IMR-90 (cell line): Measurements from ENCODE around the gene EDIL3. TPM values are rescaled to one million over a fixed set of nuclear protein-coding genes. Genes with fewer than 3 reads are reported as not detected.

ENCODE experiments used
- ATAC-seq: fragments of 200-7000 bp; cut with Tn5 transposase; 2 replicates; pipeline ENCODE4 v1.9.1; 2020; ENCODE audit warnings: low read depth, mild to moderate bottlenecking, moderate library complexity
- BruUV-seq: library from RNA; stranded (reverse); fragments of 400-500 nt; replicated peaks from 2 replicates; lab custom pipeline; 2021; lab: Mats Ljungman, UMichigan
- CTCF ChIA-PET: fragments of 300-600 bp; formaldehyde crosslinking; extraction: SDS; loops from one replicate; lab custom pipeline; 2021; ENCODE audit warnings: antibody characterized with exemption; lab: Yijun Ruan, JAX
- POLR2A ChIA-PET: fragments of 300-600 bp; sonication (Branson Sonifier 250); formaldehyde crosslinking; loops from one replicate; lab custom pipeline; 2022; ENCODE audit warnings: antibody characterized with exemption; ENCODE audit not compliant: unreplicated experiment; lab: Charles Lee
- DNase-seq: peaks from one replicate; pipeline ENCODE4 v3.0.0; 2013
- H2AFZ ChIP-seq: replicated peaks from 2 replicates; pipeline ENCODE3; 2013; ENCODE audit warnings: low read length, mild to moderate bottlenecking; ENCODE audit not compliant: poor library complexity
- H2AK5ac ChIP-seq: 2 replicates; pipeline ENCODE4 v1.6.1; 2013; ENCODE audit warnings: low read depth, low read length, inconsistent platforms
- H2AK9ac ChIP-seq: replicated peaks from 2 replicates; pipeline ENCODE3; 2013; ENCODE audit warnings: mild to moderate bottlenecking, low read depth, low read length, moderate library complexity; ENCODE audit not compliant: poor library complexity
- H2BK120ac ChIP-seq: 2 replicates; pipeline ENCODE4 v1.6.1; 2013; ENCODE audit warnings: low read depth, low read length, inconsistent platforms
- H2BK15ac ChIP-seq: 3 replicates; pipeline ENCODE4 v1.6.1; 2013; ENCODE audit warnings: low read depth, low read length, inconsistent platforms
- H2BK20ac ChIP-seq: 2 replicates; pipeline ENCODE4 v1.6.1; 2013; ENCODE audit warnings: low read depth, mild to moderate bottlenecking, inconsistent platforms, low read length, moderate library complexity
- H2BK5ac ChIP-seq: 2 replicates; pipeline ENCODE4 v1.6.1; 2013; ENCODE audit warnings: mild to moderate bottlenecking, low read depth, low read length, inconsistent platforms; ENCODE audit not compliant: poor library complexity, severe bottlenecking
- H3K14ac ChIP-seq: replicated peaks from 2 replicates; pipeline ENCODE4 v1.6.1; 2013; ENCODE audit warnings: low read depth, low read length, inconsistent platforms
- H3K18ac ChIP-seq: 2 replicates; pipeline ENCODE4 v1.6.1; 2013; ENCODE audit warnings: low read depth, low read length, control low read depth
- H3K23ac ChIP-seq: 2 replicates; pipeline ENCODE4 v1.6.1; 2013; ENCODE audit warnings: low read depth, low read length, inconsistent platforms
- H3K27ac ChIP-seq: 2 replicates; pipeline ENCODE4 v1.5.1; 2013; ENCODE audit warnings: mild to moderate bottlenecking, control low read depth, low read length; ENCODE audit not compliant: insufficient read depth
- H3K27me3 ChIP-seq: 2 replicates; pipeline ENCODE4 v1.6.1; 2013; ENCODE audit warnings: low read length; ENCODE audit not compliant: control insufficient read depth, insufficient read depth
- H3K36me3 ChIP-seq: 2 replicates; pipeline ENCODE4 v1.6.1; 2013; ENCODE audit warnings: low read length, mixed read lengths; ENCODE audit not compliant: control insufficient read depth, insufficient read depth
- H3K4ac ChIP-seq: 2 replicates; pipeline ENCODE4 v1.6.1; 2013; ENCODE audit warnings: low read depth, low read length, inconsistent platforms
- H3K4me1 ChIP-seq: 2 replicates; pipeline ENCODE4 v1.6.1; 2013; ENCODE audit warnings: low read length, mixed read lengths; ENCODE audit not compliant: control insufficient read depth, insufficient read depth
- H3K4me2 ChIP-seq: 2 replicates; pipeline ENCODE4 v1.6.1; 2013; ENCODE audit warnings: low read depth, mild to moderate bottlenecking, control low read depth, low read length, moderate library complexity
- H3K4me3 ChIP-seq: 2 replicates; pipeline ENCODE4 v1.5.1; 2013; ENCODE audit warnings: low read depth, mild to moderate bottlenecking, control low read depth, low read length, moderate library complexity; ENCODE audit not compliant: insufficient read depth
- H3K56ac ChIP-seq: 2 replicates; pipeline ENCODE4 v1.6.1; 2013; ENCODE audit warnings: low read length, inconsistent platforms; ENCODE audit not compliant: insufficient read depth; ENCODE audit errors: extremely low read depth
- H3K79me1 ChIP-seq, 2 experiments: 2 replicates each; pipeline ENCODE4 v1.6.1; 2013; ENCODE audit warnings: low read length in 2 of 2, inconsistent platforms in 1 of 2, low read depth in 1 of 2
- H3K9ac ChIP-seq: 2 replicates; pipeline ENCODE4 v1.6.1; 2013; ENCODE audit warnings: low read depth, low read length, control low read depth
- H3K9me1 ChIP-seq: 2 replicates; pipeline ENCODE4 v1.6.1; 2013; ENCODE audit warnings: low read length, inconsistent platforms; ENCODE audit not compliant: insufficient read depth
- H3K9me3 ChIP-seq: 2 replicates; pipeline ENCODE4 v1.6.1; 2013; ENCODE audit warnings: low read length; ENCODE audit not compliant: control insufficient read depth, insufficient read depth
- H4K20me1 ChIP-seq: 2 replicates; pipeline ENCODE4 v1.6.1; 2013; ENCODE audit warnings: low read length, inconsistent platforms; ENCODE audit not compliant: insufficient read depth
- H4K5ac ChIP-seq: 2 replicates; pipeline ENCODE4 v1.6.1; 2013; ENCODE audit warnings: mild to moderate bottlenecking, low read depth, low read length, control low read depth
- H4K8ac ChIP-seq, 2 experiments: 2 replicates each; pipeline ENCODE4 v1.6.1; 2013; ENCODE audit warnings: low read depth in 2 of 2, low read length in 2 of 2, control low read depth in 1 of 2, inconsistent platforms in 1 of 2
- H4K91ac ChIP-seq: 2 replicates; pipeline ENCODE4 v1.6.1; 2013; ENCODE audit warnings: low read depth, low read length, inconsistent platforms; ENCODE audit not compliant: insufficient read depth
- BHLHE40 ChIP-seq: fragments of 150-350 bp; IDR thresholded peaks from 2 replicates; pipeline ENCODE4 v1.6.1; 2016; ENCODE audit warnings: mild to moderate bottlenecking, low read depth, low read length
- CEBPB ChIP-seq: IDR thresholded peaks from 2 replicates; pipeline ENCODE4 v1.6.1; 2012; ENCODE audit warnings: low read depth, low read length, improper control_type of control experiment
- CHD1 ChIP-seq: IDR thresholded peaks from 2 replicates; pipeline ENCODE4 v1.6.1; 2012; ENCODE audit warnings: low read depth, low read length, improper control_type of control experiment
- CTCF ChIP-seq: conservative IDR thresholded peaks from 2 replicates; pipeline ENCODE4 v1.5.1; 2012; ENCODE audit warnings: mild to moderate bottlenecking, low read depth, low read length, improper control_type of control experiment
- ELK1 ChIP-seq: fragments of 150-350 bp; IDR thresholded peaks from 2 replicates; pipeline ENCODE4 v1.6.1; 2016; ENCODE audit warnings: low read depth, mild to moderate bottlenecking, low read length, moderate library complexity, borderline replicate concordance
- FOS ChIP-seq: fragments of 150-350 bp; IDR thresholded peaks from 2 replicates; pipeline ENCODE4 v1.6.1; 2016; ENCODE audit warnings: low read depth, low read length
- MAFK ChIP-seq: IDR thresholded peaks from 2 replicates; pipeline ENCODE4 v1.6.1; 2012; ENCODE audit warnings: low read depth, low read length, improper control_type of control experiment
- MAZ ChIP-seq: IDR thresholded peaks from 2 replicates; pipeline ENCODE4 v1.6.1; 2012; ENCODE audit warnings: low read depth, mild to moderate bottlenecking, low read length, improper control_type of control experiment, moderate library complexity, borderline replicate concordance
- MXI1 ChIP-seq: IDR thresholded peaks from 2 replicates; pipeline ENCODE4 v1.6.1; 2012; ENCODE audit warnings: low read depth, mild to moderate bottlenecking, low read length, moderate library complexity, borderline replicate concordance
- NFE2L2 ChIP-seq: fragments of 150-350 bp; IDR thresholded peaks from 2 replicates; pipeline ENCODE4 v1.6.1; 2016; ENCODE audit warnings: low read depth, mild to moderate bottlenecking, low read length
- POLR2A ChIP-seq: IDR thresholded peaks from 2 replicates; pipeline ENCODE4 v1.6.1; 2012; ENCODE audit warnings: mild to moderate bottlenecking, low read depth, low read length
- RAD21 ChIP-seq: IDR thresholded peaks from 2 replicates; pipeline ENCODE4 v1.6.1; 2012; ENCODE audit warnings: low read length, improper control_type of control experiment
- RCOR1 ChIP-seq: IDR thresholded peaks from 2 replicates; pipeline ENCODE4 v1.6.1; 2012; ENCODE audit warnings: mild to moderate bottlenecking, low read length, improper control_type of control experiment; ENCODE audit not compliant: insufficient replicate concordance
- RFX5 ChIP-seq: IDR thresholded peaks from 2 replicates; pipeline ENCODE4 v1.8.0; 2012; ENCODE audit warnings: low read depth, mild to moderate bottlenecking, low read length, moderate library complexity
- SMC3 ChIP-seq: fragments of 150-350 bp; IDR thresholded peaks from 2 replicates; pipeline ENCODE4 v1.6.1; 2016; ENCODE audit warnings: low read depth, mild to moderate bottlenecking, antibody characterized with exemption, low read length, moderate library complexity
- USF2 ChIP-seq: fragments of 150-350 bp; IDR thresholded peaks from 2 replicates; pipeline ENCODE4 v1.6.1; 2017; ENCODE audit warnings: mild to moderate bottlenecking, antibody characterized with exemption, low read length, low read depth
- WGBS, 2 experiments: methylation state at CpG; one replicate each; pipeline versions ENCODE4 v1.1.5 to v1.1.7; 2013; ENCODE audit warnings: missing lambda C conversion rate in 2 of 2; ENCODE audit not compliant: insufficient read length in 1 of 2; ENCODE audit errors: extremely low coverage in 2 of 2; 5-methylcytosine and 5-hydroxymethylcytosine counted together
- dilution Hi-C: fragments of 300-500 bp; cut with HindIII; formaldehyde crosslinking; loops from one replicate; pipeline ENCODE4 v1.14.3; 2018; ENCODE audit warnings: low sequenced_read_pairs; ENCODE audit not compliant: unreplicated experiment
- in situ Hi-C: fragments of 300-500 bp; cut with MboI; formaldehyde crosslinking; loops from 3 replicates; pipeline ENCODE4 v1.14.3; 2019; ENCODE audit warnings: low sequenced_read_pairs, inconsistent platforms, mixed read lengths
- intact Hi-C: fragments of 100-400 bp; cut with micrococcal nuclease; formaldehyde crosslinking; loops from 2 replicates; pipeline ENCODE4 v1.10.0; 2022
- polyA plus RNA-seq, 3 experiments: library from polyadenylated mRNA; depleted of rRNA; stranded (reverse); fragments of >200 nt; gene quantifications; 2 replicates each; pipeline ENCODE4 v1.2.3, GENCODE V29; 2012; ENCODE audit warnings: low replicate concordance in 1 of 3
- total RNA-seq: library from RNA; depleted of rRNA; stranded (reverse); fragments of >200 nt; gene quantifications from 2 replicates; pipeline ENCODE4 v1.2.3, GENCODE V29; 2012

Gene EDIL3
- total and polyA plus RNA-seq, 2 of the 4 experiments (the other 2 are of a cell fraction): 55.5 to 82.8 TPM

- in situ Hi-C loops (no loop called here), intact Hi-C loops (no loop called here), dilution Hi-C loops (no loop called here)
- TF ChIP-seq CTCF (no peak), USF2 (no peak), CEBPB (no peak), MXI1 (no peak), MAFK (no peak), SMC3 (no peak), RFX5 (no peak), CHD1 (no peak), FOS (no peak), RCOR1 (no peak), ELK1 (no peak), BHLHE40 (no peak), NFE2L2 (no peak), RAD21 (no peak), POLR2A (no peak), MAZ (no peak)
- Histone ChIP-seq H3K79me1 (no peaks in the 10 kb centered on the region), H3K36me3 (no peaks in the 10 kb centered on the region; the same call in 1 of the 2 replicates), H3K4me2 (no peak overlapping the region), H3K9me1 (no peaks in the 10 kb centered on the region), H2AFZ (no peak overlapping the region), H4K5ac (no peak overlapping the region), H4K91ac (no peak overlapping the region), H3K4ac (no peak overlapping the region), H2BK15ac (no peak overlapping the region), H2BK5ac (no peak overlapping the region), H3K9ac (no peak overlapping the region), H2BK20ac (no peak overlapping the region), H2BK120ac (no peak overlapping the region), H3K27ac (no peak overlapping the region), H2AK5ac (no peak overlapping the region), H2AK9ac (no peak overlapping the region), H4K8ac (no peak overlapping the region), H3K9me3 (0 out of 2 replicates have a peak, but pooled peaks cover 2% of the 10 kb centered on the region), H3K56ac (no peak overlapping the region), H3K23ac (no peak overlapping the region), H3K18ac (no peak overlapping the region), H3K14ac (no peak overlapping the region), H3K27me3 (no peaks in the 10 kb centered on the region), H3K4me3 (no peak overlapping the region), H4K20me1 (no peaks in the 10 kb centered on the region), H3K4me1 (no peaks in the 10 kb centered on the region)
- no TSS peak for BruUV-seq
- DNase-seq: no peak
- no peak for ATAC-seq
- CTCF ChIA-PET: interaction anchor here (0.6 to 1.0 kb wide), 4 partner anchors 8 to 150 kb away, joined by 3 read pairs; no protein-coding TSS in a partner anchor
- no CpG with 5 or more reads among the region's 3 CpGs for WGBS, 2 experiments
- POLR2A ChIA-PET: interaction anchor here (0.6 kb wide), 1 partner anchor 16 kb away, joined by 3 read pairs; no protein-coding TSS in a partner anchor
Measured at GRCh38 chr5:83947763-83948162, 436.9 kb downstream of the EDIL3 start.
